Kasumi-1 (cell line): ENCODE measurements around the gene TRPM7.
"Not testable (repeated sequence)": the region's sequence is repeated elsewhere in the genome, so short reads cannot be mapped to it uniquely, and the experiment has no call there.

ENCODE experiments used
- DNase-seq, 2 experiments: peaks; one replicate each; lab custom pipeline; 2025; lab: John Stamatoyannopoulos, UW

TRPM7 gene

GRCh38 chr15:50686469-50687301 lies at the start of gene TRPM7:
TRPM7 (minus strand) TSS chr15:50686797; CDS start chr15:50686533, 264 bp downstream.
- peak; percentile 81 to 88 for DNase-seq

GRCh38 chr15:50735156-50735555 lies 48.6 kb upstream of the TRPM7 start:
- no peak for DNase-seq

GRCh38 chr15:50726315-50726714 lies 39.7 kb upstream of the TRPM7 start:
- DNase-seq: no peak

- no peak for DNase-seq
Measured at GRCh38 chr15:50718700-50719125, 32.1 kb upstream of the TRPM7 start.

- DNase-seq: no peak
Measured at GRCh38 chr15:50712018-50712417, 25.4 kb upstream of the TRPM7 start.

- no peak for DNase-seq
Measured at GRCh38 chr15:50710585-50710984, 24.0 kb upstream of the TRPM7 start.

GRCh38 chr15:50707878-50708427 lies 21.4 kb upstream of the TRPM7 start:
- no peak for DNase-seq

GRCh38 chr15:50702762-50703334 lies 16.3 kb upstream of the TRPM7 start:
- no peak for DNase-seq

- no peak for DNase-seq
Measured at GRCh38 chr15:50698101-50698500, 11.5 kb upstream of the TRPM7 start.

- DNase-seq: no peak
Measured at GRCh38 chr15:50697109-50697797, 10.7 kb upstream of the TRPM7 start.

- DNase-seq: not testable (repeated sequence)
Measured at GRCh38 chr15:50694634-50695165, 8.1 kb upstream of the TRPM7 start.

GRCh38 chr15:50687302-50687902 lies 805 bp upstream of the TRPM7 start:
- peak in 1 of 2 experiments; percentile 54 for DNase-seq

GRCh38 chr15:50685976-50686468 lies 575 bp downstream of the TRPM7 start:
- peak; percentile 41 to 46 for DNase-seq

GRCh38 chr15:50685191-50685975 lies 1.2 kb downstream of the TRPM7 start:
- DNase-seq: no peak

- no peak for DNase-seq
Measured at GRCh38 chr15:50681467-50681866, 5.1 kb downstream of the TRPM7 start.

GRCh38 chr15:50676799-50677483 lies 9.7 kb downstream of the TRPM7 start:
- no peak for DNase-seq

- DNase-seq: peak; percentile 22 to 49
Measured at GRCh38 chr15:50675535-50676144, 11.0 kb downstream of the TRPM7 start.

GRCh38 chr15:50670115-50670514 lies 16.5 kb downstream of the TRPM7 start:
- no peak for DNase-seq

GRCh38 chr15:50669611-50670010 lies 17.0 kb downstream of the TRPM7 start:
- DNase-seq: no peak

- DNase-seq: no peak
Measured at GRCh38 chr15:50665938-50666337, 20.7 kb downstream of the TRPM7 start.
